H54 (cell line): Measurements from ENCODE around the gene FTCD.
"Not testable (repeated sequence)": the region's sequence is repeated elsewhere in the genome, so short reads cannot be mapped to it uniquely, and the experiment has no call there.

ENCODE experiments used
- DNase-seq: peaks from one replicate; pipeline ENCODE4 v3.0.0; 2011; ENCODE audit warnings: low spot score, mixed read lengths; ENCODE audit not compliant: insufficient read length
- FAIRE-seq: peaks from 3 replicates; lab custom pipeline; 2011; peaks lifted over from hg19 to GRCh38; lab: Jason Lieb, UNC
- POLR2A ChIP-seq: IDR thresholded peaks from 2 replicates; pipeline ENCODE4 v1.6.1; 2011; ENCODE audit warnings: low read depth, mild to moderate bottlenecking, low read length

The FTCD gene, protein sequence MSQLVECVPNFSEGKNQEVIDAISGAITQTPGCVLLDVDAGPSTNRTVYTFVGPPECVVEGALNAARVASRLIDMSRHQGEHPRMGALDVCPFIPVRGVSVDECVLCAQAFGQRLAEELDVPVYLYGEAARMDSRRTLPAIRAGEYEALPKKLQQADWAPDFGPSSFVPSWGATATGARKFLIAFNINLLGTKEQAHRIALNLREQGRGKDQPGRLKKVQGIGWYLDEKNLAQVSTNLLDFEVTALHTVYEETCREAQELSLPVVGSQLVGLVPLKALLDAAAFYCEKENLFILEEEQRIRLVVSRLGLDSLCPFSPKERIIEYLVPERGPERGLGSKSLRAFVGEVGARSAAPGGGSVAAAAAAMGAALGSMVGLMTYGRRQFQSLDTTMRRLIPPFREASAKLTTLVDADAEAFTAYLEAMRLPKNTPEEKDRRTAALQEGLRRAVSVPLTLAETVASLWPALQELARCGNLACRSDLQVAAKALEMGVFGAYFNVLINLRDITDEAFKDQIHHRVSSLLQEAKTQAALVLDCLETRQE

DNA sequence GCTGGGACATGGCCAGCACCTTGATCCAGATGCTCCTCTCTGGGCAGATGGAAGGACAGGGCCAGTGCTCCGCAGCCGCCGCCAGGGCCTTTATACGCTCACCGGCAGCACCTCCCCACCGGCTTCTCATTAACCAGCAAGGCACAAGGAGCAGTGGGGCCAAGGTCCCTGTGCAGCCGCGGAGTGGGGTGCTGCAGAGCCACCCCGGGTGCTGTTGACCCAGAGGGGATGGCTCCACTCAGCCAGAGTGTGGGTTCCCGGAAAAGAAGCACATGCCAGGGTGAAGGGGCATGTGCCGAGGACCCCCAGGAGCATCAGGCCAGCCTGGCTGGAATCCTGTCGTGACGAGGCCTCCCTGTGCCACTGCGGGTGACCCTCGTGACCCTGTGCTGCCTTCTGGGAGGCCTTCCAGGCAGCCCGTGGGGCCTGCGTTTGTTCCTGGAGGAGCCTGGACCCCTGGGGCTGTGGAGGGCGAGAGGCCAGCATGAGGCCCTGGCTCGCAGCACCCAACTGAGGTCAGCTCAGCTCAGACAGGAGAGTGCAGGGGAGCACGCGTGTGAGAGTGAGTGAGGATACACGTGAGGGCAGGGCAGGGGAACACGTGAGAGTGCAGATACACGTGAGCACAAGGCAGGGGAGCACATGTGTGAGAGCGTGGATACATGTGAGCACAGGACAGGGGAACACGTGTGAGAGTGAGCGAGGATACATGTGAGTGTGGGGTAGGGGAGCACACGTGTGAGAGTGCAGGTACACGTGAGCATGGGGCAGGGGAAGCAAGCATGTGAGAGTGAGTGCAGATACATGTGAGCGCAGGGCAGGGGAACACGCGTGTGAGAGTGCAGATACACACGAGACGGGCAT, at the start of gene FTCD:
FTCD (minus strand) TSS at position 66 of the 864 bp plus-strand sequence; CDS start at position 10, 56 bp downstream.
- no peak for TF ChIP-seq POLR2A
- no peak for FAIRE-seq
- DNase-seq = no peak

DNA sequence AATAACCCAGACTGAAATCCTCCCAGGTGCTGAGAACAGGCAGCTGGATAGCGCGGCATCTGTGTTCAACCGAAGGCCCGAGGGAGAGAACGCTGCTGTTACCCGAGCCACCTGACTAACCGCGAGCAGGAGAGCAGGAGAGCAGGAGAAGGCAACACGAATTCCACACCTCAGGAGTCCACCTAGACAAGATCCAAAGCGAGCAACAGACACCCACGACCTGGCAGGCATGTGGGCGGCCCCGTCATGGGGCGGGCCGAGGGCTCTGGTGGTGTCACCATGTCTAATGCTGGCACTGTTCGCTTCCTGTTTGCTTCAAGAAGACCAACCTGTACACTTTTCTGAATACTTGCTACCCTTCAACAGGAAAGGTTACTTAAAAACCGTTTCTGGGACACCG, 49.8 kb upstream of the FTCD start:
- FAIRE-seq (no peak), DNase-seq (no peak)
- TF ChIP-seq POLR2A = no peak

DNA sequence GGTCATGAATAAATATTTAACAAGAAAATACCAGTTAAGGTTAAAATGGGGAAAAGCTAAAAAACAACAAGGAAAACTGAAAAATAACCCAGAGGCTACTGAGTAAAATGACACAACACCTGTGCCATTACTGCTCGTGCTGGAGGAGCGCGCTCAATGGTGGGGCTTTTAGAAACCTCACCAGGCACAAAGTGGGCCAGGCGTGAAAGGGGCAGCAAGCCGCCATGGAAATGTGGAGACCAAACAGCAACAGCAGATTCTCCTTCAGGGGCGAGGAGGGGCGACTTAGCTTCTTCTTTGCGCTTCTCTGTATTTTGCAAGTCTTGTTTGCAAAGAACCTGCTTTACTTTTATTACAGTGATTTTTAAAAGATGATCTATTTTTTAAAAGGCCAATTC, 47.8 kb upstream of the FTCD start:
- no peak for TF ChIP-seq POLR2A
- no peak for FAIRE-seq

DNA sequence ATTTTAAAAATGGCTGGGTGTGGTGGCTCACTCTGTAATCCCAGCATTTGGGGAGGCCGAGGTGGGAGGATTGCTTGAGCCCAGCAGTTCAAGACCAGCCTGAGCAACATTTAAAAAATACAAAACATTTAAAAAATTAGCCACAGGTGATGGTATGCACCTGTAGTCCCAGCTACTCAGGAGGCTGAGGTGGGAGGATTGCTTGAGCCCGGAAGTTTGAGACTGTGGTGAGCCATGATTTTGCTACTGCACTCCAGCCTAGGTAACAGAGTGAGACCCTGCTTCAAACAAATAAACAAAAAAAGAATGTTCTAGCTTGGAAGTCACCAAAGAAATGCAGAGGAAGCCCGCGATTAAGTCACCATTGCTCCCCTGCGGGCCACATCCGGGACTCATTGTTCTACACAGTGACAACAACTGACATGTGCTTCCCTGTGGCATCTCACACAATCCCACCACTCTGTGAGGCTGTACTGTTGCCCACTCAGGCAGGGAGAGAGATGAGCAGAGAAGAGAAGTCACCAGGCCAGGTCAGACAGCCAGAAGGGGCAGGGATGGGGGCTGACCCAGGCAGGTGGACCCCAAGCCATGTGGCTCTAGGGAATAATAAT, 47.3 kb upstream of the FTCD start:
- FAIRE-seq (no peak), DNase-seq (no peak)
- TF ChIP-seq POLR2A = no peak

More for the DNA sequence above, 47.8 kb upstream of the FTCD start:
- no peak for DNase-seq

DNA sequence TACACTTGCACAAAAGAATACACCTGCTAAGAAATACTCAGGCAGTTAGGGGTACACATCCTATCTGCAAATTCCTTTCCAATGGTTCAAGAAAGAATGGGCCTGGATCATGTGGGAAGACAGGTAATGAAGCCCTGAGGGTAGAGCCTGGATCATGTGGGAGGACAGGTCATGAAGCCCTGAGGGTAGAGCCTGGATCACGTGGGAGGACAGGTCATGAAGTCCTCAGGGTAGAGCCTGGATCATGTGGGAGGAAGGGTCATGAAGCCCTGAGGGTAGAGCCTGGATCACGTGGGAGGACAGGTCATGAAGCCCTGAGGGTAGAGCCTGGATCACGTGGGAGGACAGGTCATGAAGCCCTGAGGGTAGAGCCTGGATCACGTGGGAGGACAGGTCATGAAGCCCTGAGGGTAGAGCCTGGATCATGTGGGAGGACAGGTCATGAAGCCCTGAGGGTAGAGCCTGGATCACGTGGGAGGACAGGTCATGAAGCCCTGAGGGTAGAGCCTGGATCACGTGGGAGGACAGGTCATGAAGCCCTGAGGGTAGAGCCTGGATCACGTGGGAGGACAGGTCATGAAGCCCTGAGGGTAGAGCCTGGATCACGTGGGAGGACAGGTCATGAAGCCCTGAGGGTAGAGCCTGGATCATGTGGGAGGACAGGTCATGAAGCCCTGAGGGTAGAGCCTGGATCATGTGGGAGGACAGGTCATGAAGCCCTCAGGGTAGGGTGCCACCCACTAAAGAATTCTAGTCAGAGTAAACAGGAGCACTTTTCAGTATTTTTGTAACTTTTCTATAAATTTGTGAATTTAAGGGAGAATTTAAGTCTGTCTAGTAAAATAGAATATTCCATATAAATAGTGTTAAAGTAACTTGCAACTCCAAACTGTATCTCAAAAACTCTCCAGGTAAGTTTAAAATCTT, 45.8 kb upstream of the FTCD start:
- not testable (repeated sequence) for DNase-seq

DNA sequence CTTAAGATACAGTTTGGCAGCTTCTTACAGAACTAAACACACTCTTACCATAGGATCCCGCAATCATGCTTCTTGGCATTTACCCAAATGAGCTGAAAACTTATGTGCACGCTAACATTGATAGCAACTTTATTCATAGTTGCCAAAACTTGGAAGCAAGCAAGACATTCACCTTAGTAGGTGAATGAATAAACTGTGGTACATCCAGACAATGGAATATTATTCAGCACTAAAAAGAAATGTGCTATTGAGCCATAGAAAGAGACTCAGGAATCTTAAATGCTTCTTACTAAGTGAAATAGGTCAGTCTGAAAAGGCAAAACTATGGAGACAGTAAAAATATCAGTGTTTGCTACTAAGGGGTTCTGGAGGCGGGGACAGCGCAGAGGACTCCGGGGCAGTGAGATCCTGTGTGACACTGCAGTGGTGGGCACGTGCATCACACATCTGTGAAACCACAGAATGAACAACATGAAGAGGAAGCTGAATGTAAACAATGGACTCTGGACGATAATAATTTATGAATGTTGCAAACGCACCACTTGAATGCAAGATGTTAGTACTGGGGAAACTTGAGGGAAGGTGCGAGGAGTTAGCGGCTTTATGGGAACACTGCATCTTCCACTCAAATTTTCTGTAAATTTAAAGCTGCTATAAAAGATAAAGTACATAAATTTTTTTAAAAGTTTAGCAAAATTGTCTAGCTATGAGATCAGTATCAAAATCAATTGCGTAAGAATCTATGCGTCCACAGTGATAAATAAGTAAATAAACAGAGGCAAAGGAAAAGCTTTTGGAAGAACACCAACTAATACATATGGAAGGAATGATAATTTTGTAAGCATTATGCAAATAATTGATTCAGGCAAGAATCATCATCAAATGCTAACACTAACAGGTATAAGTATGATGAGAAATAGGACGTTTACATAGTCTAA, 44.3 kb upstream of the FTCD start:
- no peak for FAIRE-seq
- DNase-seq = no peak
- no peak for TF ChIP-seq POLR2A

More for the DNA sequence above, 45.8 kb upstream of the FTCD start:
- not testable (repeated sequence) for FAIRE-seq

DNA sequence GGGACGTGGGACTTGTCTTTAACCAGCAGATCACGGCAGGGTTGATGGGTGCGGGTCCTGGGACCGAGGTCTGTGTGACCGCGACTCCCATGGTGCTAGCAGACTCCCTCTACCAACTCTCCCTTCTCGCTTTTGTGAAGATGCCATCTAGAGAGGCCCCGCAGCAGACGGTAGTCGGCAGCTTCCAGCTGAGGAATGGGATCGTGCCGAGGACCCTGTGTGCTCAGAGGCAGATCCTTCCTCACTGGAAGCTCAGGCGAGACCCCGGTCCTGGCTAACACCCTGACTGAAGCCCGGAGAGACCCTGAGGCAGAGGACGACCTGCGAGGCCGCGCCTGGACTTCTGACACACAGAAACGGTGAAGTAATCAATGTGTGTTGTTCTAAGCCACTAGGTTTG, 41.4 kb upstream of the FTCD start:
- no peak for DNase-seq
- TF ChIP-seq POLR2A = no peak
- FAIRE-seq = no peak

DNA sequence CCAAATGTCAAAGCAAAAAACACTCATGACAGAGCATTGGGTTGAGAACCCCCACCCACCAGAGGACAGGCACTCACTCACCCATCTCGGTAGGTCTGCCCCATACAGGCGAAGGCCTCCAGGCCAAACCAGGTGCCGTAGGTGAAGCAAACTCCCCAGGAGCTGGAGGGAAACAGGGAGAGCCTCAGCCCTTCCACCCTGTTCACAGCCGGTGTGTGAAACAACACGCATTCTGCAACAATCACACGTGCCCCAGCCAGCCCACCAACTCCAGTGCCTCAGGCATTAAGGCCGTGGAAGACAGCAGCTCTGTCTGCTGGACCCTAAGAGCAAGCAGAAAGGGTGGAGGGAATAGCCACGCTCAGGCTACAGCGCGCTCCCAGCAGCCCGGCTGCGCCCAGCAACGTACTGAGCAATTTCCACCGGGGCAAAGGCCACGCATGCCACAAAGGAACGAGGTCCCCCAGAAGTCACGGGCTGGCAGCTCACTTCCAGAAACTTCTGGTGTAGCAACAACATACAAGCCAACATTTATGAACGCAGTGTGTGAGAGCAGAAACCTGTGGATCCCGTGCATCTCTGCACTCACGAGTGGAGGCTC, 40.3 kb upstream of the FTCD start:
- no peak for TF ChIP-seq POLR2A
- DNase-seq (no peak), FAIRE-seq (no peak)

DNA sequence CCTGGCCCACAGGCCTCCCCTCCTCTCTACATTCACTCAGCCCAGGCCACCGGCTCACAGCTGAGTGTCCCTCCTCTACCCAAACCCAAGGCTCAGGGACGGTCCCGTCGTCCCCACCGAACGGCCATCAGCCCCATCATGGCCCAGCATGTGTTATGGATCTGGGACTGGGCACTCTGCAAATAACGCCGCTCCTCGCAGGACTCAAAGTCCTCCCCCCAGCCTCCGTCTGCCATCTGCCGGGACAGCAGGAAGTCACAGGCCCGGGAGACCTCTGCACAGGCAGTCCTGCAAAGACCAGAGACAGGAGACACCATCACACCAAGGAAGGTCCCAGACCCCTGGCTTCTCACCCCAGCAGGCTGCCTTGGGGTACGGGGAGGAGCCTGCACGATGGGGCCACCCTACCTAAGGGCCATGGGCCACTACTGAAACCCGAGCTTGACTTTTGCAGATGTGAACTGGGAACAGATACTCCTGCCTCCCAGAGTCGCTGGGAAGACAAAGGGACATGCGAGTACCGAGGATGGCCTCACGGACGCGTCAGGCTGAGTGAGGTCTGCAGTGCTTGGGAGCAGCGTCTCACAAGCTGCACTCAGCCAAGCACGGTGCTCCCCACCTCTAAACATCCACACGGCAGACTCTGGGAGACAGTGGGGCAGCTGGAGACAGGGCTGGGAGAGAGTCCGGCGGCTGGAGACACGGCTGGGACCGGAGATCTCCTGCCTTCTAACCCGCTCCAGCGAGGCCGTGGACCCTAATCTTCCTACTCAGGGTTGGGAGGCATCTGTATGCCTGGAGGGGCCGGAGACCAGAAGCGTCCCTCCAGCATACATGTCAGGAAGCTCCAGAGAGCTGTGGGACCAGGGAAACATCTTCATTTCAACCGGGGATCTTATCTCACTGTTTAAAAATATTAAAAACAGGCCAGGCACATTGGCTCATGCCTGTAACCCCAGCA, 39.3 kb upstream of the FTCD start:
- FAIRE-seq (no peak), DNase-seq (no peak)
- no peak for TF ChIP-seq POLR2A

DNA sequence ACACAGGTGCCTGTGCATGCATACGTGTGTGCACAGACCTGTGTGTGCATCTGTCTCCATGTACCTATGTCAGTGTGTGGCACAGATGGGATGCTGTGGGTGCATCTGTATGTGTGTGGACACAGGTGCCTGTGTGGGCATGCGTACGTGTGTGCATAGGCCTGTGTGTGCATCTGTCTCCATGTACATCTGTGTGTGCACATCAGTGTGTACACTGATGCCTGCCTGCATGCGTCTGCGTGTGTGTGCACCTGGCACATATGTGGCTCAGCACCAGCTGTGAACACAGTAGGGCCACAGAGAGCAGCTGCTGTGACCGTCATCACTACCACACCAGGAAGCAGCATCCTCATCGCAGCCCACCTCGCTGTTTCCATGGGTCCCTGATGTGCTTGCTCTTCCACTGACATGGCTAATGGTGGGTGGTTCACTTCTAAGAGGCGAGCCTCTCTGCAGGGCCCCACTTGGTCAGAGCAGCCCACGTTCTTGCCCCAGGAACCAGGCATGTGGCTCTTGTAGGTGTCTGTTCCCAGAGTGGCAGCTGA, 38.5 kb upstream of the FTCD start:
- FAIRE-seq (no peak), DNase-seq (no peak)
- no peak for TF ChIP-seq POLR2A
